Gastroesophageal sphincter (tissue), 4 donors: ENCODE measurements around the gene CHST11. TPM values are rescaled to one million over a fixed set of nuclear protein-coding genes. Genes with fewer than 3 reads are reported as not detected.

Experiments used
- ATAC-seq: fragments of 150-250 bp; one replicate; pipeline ENCODE4 v1.9.1; 2016; ENCODE audit warnings: mild to moderate bottlenecking, moderate library complexity
- H3K27ac ChIP-seq, 4 donors: fragments of 200-600 bp; sonication (generic) in 3 of 4; 1 replicate in 3 of 4; 2 replicates in 1 of 4; pipeline ENCODE4 v1.5.1; 2016 to 2019
- H3K27me3 ChIP-seq: fragments of 200-600 bp; sonication (generic); one replicate; pipeline ENCODE4 v1.5.1; 2019
- H3K36me3 ChIP-seq, 2 donors: fragments of 200-600 bp; sonication (generic); one replicate each; pipeline ENCODE4 v1.5.1; 2019; ENCODE audit warnings: control low read depth in 1 of 2
- H3K4me1 ChIP-seq, 3 donors: fragments of 200-600 bp; sonication (generic); 1 replicate in 2 of 3; 2 replicates in 1 of 3; pipeline ENCODE4 v1.5.1; 2016 to 2019; ENCODE audit warnings: control low read depth in 2 of 3
- H3K4me3 ChIP-seq, 2 donors: fragments of 200-600 bp; sonication (generic); one replicate each; pipeline ENCODE4 v1.5.1; 2019; ENCODE audit warnings: mild to moderate bottlenecking in 1 of 2, moderate library complexity in 1 of 2
- H3K9me3 ChIP-seq, 3 donors: fragments of 200-600 bp; sonication (generic); one replicate each; pipeline ENCODE4 v1.5.1; 2017 to 2019; ENCODE audit warnings: control low read depth in 2 of 3
- CTCF ChIP-seq, 4 experiments: fragments of 200-600 bp in 2 of 4; fragments of 450-650 bp in 2 of 4; sonication (generic) in 1 of 4; IDR thresholded peaks; one replicate each; pipeline ENCODE4 v1.5.1; 2017 to 2019; ENCODE audit warnings: antibody characterized with exemption in 4 of 4, mild to moderate bottlenecking in 2 of 4, moderate library complexity in 2 of 4
- EP300 ChIP-seq: sonication (generic); formaldehyde crosslinking; IDR thresholded peaks from one replicate; pipeline ENCODE4 v1.6.1; 2017; ENCODE audit warnings: antibody characterized with exemption, mild to moderate bottlenecking
- POLR2A ChIP-seq, 2 donors: fragments of 450-650 bp; IDR thresholded peaks; one replicate each; pipeline ENCODE4 v1.6.1; 2017; ENCODE audit warnings: antibody characterized with exemption in 2 of 2, mild to moderate bottlenecking in 2 of 2, moderate library complexity in 1 of 2
- POLR2AphosphoS5 ChIP-seq: sonication (generic); formaldehyde crosslinking; IDR thresholded peaks from one replicate; pipeline ENCODE4 v1.6.1; 2017; ENCODE audit warnings: antibody characterized with exemption
- WGBS, 2 donors: methylation state at CpG; one replicate each; pipeline ENCODE4 v1.1.5; 2018; ENCODE audit warnings: low coverage in 1 of 2; 5-methylcytosine and 5-hydroxymethylcytosine counted together
- total RNA-seq, 4 donors: library from RNA; depleted of rRNA; stranded (reverse); fragments of >200 nt; gene quantifications; one replicate each; pipeline ENCODE4 v1.1.0, GENCODE V29; 2016

CHST11 gene
- total RNA-seq, 4 donors from 2014 or later, result 4.3 to 15.6 (median 11.0) TPM

DNA sequence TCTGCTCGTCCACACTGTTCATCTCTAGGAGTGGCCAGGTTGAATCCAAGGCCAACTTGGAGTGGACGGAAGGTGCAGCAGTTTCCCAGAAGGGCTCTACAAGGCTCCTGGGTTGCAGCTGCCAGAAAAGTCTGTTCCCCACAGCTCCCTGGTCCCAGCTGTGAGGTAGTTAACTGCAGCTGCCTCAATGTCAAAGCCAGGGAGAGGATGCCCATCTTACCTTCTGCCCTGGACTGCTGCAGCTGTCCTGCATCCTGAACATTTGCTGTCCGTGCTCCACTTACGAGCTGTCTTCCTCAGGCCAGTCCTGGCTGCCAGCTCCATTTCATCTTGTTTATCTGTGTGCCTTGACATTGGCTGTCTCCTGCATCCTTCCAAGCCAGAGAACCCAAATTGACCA is 274.0 kb downstream of the CHST11 start:
- no peaks in the 10 kb centered on the region for H3K36me3 ChIP-seq
- no peak overlapping the region for H3K27ac ChIP-seq
- TF ChIP-seq EP300 (no peak), POLR2AphosphoS5 (no peak), POLR2A (IDR thresholded peaks at IDR 0.05) (no peak), CTCF (IDR thresholded peaks at IDR 0.05) (no peak)
- no peaks in the 10 kb centered on the region for H3K4me1 ChIP-seq
- H3K27me3 ChIP-seq, result no peaks in the 10 kb centered on the region
- WGBS, 2 donors, result 45 to 100% methylated on average over 1 to 2 of the region's 4 CpGs
- ATAC-seq, result no peak
- no peaks in the 10 kb centered on the region for H3K9me3 ChIP-seq
- H3K4me3 ChIP-seq, result no peak overlapping the region

- no peak for ATAC-seq
- no peaks in the 10 kb centered on the region for H3K4me1 ChIP-seq
- TF ChIP-seq POLR2A (IDR thresholded peaks at IDR 0.05) (no peak), EP300 (no peak), CTCF (IDR thresholded peaks at IDR 0.05) (no peak), POLR2AphosphoS5 (no peak)
- no peak overlapping the region for H3K4me3 ChIP-seq
- WGBS, 2 donors, result 89% methylated on average over 3 of the region's 6 CpGs; no CpG with 5 or more reads in 1 of the 2 donors
- no peaks in the 10 kb centered on the region for H3K27me3 ChIP-seq
- no peaks in the 10 kb centered on the region for H3K36me3 ChIP-seq
- H3K27ac ChIP-seq, result no peak overlapping the region
- H3K9me3 ChIP-seq, result no peaks in the 10 kb centered on the region
Measured at GRCh38 chr12:104733717-104734175, 277.0 kb downstream of the CHST11 start.

- Histone ChIP-seq H3K27me3 (no peaks in the 10 kb centered on the region), H3K4me3 (no peak overlapping the region), H3K9me3 (no peaks in the 10 kb centered on the region), H3K27ac (no peak overlapping the region), H3K4me1 (no peaks in the 10 kb centered on the region), H3K36me3 (no peaks in the 10 kb centered on the region)
- no peak for ATAC-seq
- TF ChIP-seq POLR2A (IDR thresholded peaks at IDR 0.05), result no peak
- no peak for TF ChIP-seq EP300
- no peak for TF ChIP-seq POLR2AphosphoS5
- TF ChIP-seq CTCF (IDR thresholded peaks at IDR 0.05), result no peak
- WGBS, 2 donors, result 56 to 66% methylated on average over 3 of the region's 6 CpGs
Measured at GRCh38 chr12:104734541-104735095, 277.9 kb downstream of the CHST11 start.

- H3K9me3 ChIP-seq, result no peaks in the 10 kb centered on the region
- H3K4me1 ChIP-seq, result no peaks in the 10 kb centered on the region
- H3K27me3 ChIP-seq, result no peaks in the 10 kb centered on the region
- ATAC-seq, result no peak
- no peak overlapping the region for H3K27ac ChIP-seq
- TF ChIP-seq POLR2AphosphoS5 (no peak), CTCF (IDR thresholded peaks at IDR 0.05) (no peak), POLR2A (IDR thresholded peaks at IDR 0.05) (no peak), EP300 (no peak)
- 80 to 81% methylated on average over 2 of the region's 5 CpGs for WGBS, 2 donors
- no peak overlapping the region for H3K4me3 ChIP-seq
- H3K36me3 ChIP-seq, result no peaks in the 10 kb centered on the region
Measured at GRCh38 chr12:104735801-104736200, 279.1 kb downstream of the CHST11 start.

- Histone ChIP-seq H3K27ac (no peak overlapping the region), H3K4me3 (no peak overlapping the region), H3K9me3 (no peaks in the 10 kb centered on the region), H3K27me3 (no peaks in the 10 kb centered on the region), H3K4me1 (no peaks in the 10 kb centered on the region), H3K36me3 (no peaks in the 10 kb centered on the region)
- TF ChIP-seq POLR2A (IDR thresholded peaks at IDR 0.05), result no peak
- TF ChIP-seq CTCF (IDR thresholded peaks at IDR 0.05), result no peak
- TF ChIP-seq POLR2AphosphoS5, result no peak
- TF ChIP-seq EP300, result no peak
- 60 to 71% methylated on average over 1 to 5 of the region's 6 CpGs for WGBS, 2 donors
- no peak for ATAC-seq
Measured at GRCh38 chr12:104736307-104736706, 279.6 kb downstream of the CHST11 start.
